ENCODE data around the gene ATP1B1. TPM values are rescaled to one million over a fixed set of nuclear protein-coding genes. Genes with fewer than 3 reads are reported as not detected.

The ATP1B1 gene
- total RNA-seq, 1 experiment from 2014 or later, result 40.7 TPM

GRCh38 chr1:169141356-169141755 is 34.9 kb downstream of the ATP1B1 start:
- no peaks in the 10 kb centered on the region for H3K27me3 Mint-ChIP-seq (ENCODE audit: low read depth)
- no peaks in the 10 kb centered on the region for H3K9me3 Mint-ChIP-seq
- ChIA-PET CTCF (no interaction called here), POLR2A (no interaction called here)
- no peak for DNase-seq (ENCODE audit: low spot score)
- H3K36me3 Mint-ChIP-seq, result no peaks in the 10 kb centered on the region
- no peak for ATAC-seq
- no peak overlapping the region for H3K4me3 Mint-ChIP-seq
- no peak for TF ChIP-seq GTF2I (CRISPR knock-in tag; conservative IDR thresholded peaks at IDR 0.05)
- no peak for TF ChIP-seq RELA (CRISPR knock-in tag; IDR thresholded peaks at IDR 0.05; ENCODE audit: borderline replicate concordance)
- TF ChIP-seq E2F1 (CRISPR knock-in tag; IDR thresholded peaks at IDR 0.05), result no peak
- no peak for TF ChIP-seq MXD4 (CRISPR knock-in tag; IDR thresholded peaks at IDR 0.05; ENCODE audit: borderline replicate concordance)
- TF ChIP-seq RORB (CRISPR knock-in tag; IDR thresholded peaks at IDR 0.05), result no peak
- no peak for TF ChIP-seq CDX4 (CRISPR knock-in tag; IDR thresholded peaks at IDR 0.05; ENCODE audit: borderline replicate concordance)
- TF ChIP-seq ZNF425 (CRISPR knock-in tag; conservative IDR thresholded peaks at IDR 0.05), result no peak
- TF ChIP-seq AFF4 (CRISPR knock-in tag; IDR thresholded peaks at IDR 0.05; ENCODE audit: borderline replicate concordance), result no peak
- TF ChIP-seq FOXP4 (CRISPR knock-in tag; IDR thresholded peaks at IDR 0.05), result no peak
- no peak for TF ChIP-seq JAZF1 (CRISPR knock-in tag; IDR thresholded peaks at IDR 0.05)
- no peak for TF ChIP-seq GRHL2 (CRISPR knock-in tag; IDR thresholded peaks at IDR 0.05; ENCODE audit: insufficient replicate concordance, severe bottlenecking)
- no peak for TF ChIP-seq MAX (CRISPR knock-in tag; IDR thresholded peaks at IDR 0.05)
- peaks cover 12% of the 10 kb centered on the region for H3K4me1 Mint-ChIP-seq
- H3K27ac Mint-ChIP-seq, result no peak overlapping the region

GRCh38 chr1:169142129-169142528 is 35.6 kb downstream of the ATP1B1 start:
- POLR2A ChIA-PET, result no interaction called here
- DNase-seq (ENCODE audit: low spot score), result no peak
- Mint-ChIP-seq H3K27me3 (ENCODE audit: low read depth) (no peaks in the 10 kb centered on the region), H3K4me3 (no peak overlapping the region), H3K9me3 (no peaks in the 10 kb centered on the region), H3K36me3 (no peaks in the 10 kb centered on the region), H3K4me1 (peaks cover 7% of the 10 kb centered on the region; the same call in 1 of the 2 replicates), H3K27ac (no peak overlapping the region)
- CTCF ChIA-PET, result no interaction called here
- ATAC-seq, result no peak
- TF ChIP-seq ARID4B (CRISPR knock-in tag; IDR thresholded peaks at IDR 0.05; ENCODE audit: borderline replicate concordance) (no peak), TP53 (CRISPR knock-in tag; IDR thresholded peaks at IDR 0.05) (no peak), ATF6 (CRISPR knock-in tag; IDR thresholded peaks at IDR 0.05) (no peak), HMGXB4 (CRISPR knock-in tag; IDR thresholded peaks at IDR 0.05) (no peak)

Measured in WTC11 (cell line).